GM10266 (cell line): ENCODE measurements around the gene PARD3.
"Not testable (repeated sequence)": the region's sequence is repeated elsewhere in the genome, so short reads cannot be mapped to it uniquely, and the experiment has no call there.

Experiments used
- DNase-seq: peaks from one replicate; pipeline ENCODE4 v3.0.0; 2012; ENCODE audit errors: extremely low spot score
- TF ChIP-seq, protein P1 (sequence below): IDR thresholded peaks from 2 replicates; pipeline ENCODE4 v1.5.1; 2012; ENCODE audit warnings: mild to moderate bottlenecking, low read depth; ENCODE audit not compliant: control insufficient read depth, insufficient read depth; ENCODE audit errors: missing control alignments

PARD3 gene

DNA sequence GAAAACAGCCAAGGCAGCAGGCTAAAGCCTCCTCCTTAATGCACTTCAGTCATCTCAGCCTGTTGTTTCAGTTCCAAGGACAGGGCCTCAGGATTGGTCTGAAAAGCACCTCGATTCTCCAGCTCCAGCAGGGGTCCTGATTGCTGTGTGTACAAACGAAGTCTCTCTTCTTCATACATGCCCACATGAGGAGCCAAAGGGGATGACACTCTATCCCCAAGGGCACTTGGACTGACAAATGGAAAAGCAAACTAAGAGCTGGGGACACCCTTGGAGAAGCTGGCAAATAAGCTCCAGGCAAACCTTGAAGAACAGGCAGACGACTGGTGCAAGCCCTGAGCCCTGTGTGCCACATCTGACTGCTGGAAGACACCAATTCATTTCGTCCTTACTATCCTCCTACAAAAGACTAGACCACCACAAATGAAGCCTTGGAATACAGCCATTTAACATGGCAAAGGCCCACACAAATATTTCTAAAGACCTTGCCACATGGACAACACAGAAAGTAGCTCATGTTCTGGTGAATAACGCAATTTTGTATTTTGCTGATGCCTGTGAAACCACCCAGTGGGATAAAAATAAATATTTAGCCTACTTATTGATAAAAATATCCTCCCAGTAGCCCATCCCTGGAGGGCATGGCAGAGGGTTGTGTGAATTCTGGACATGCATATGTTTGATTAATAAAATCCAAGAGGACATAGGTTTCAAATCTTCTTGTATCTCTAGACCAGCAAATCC is 61.9 kb downstream of the PARD3 start:
- TF ChIP-seq, protein P1, sequence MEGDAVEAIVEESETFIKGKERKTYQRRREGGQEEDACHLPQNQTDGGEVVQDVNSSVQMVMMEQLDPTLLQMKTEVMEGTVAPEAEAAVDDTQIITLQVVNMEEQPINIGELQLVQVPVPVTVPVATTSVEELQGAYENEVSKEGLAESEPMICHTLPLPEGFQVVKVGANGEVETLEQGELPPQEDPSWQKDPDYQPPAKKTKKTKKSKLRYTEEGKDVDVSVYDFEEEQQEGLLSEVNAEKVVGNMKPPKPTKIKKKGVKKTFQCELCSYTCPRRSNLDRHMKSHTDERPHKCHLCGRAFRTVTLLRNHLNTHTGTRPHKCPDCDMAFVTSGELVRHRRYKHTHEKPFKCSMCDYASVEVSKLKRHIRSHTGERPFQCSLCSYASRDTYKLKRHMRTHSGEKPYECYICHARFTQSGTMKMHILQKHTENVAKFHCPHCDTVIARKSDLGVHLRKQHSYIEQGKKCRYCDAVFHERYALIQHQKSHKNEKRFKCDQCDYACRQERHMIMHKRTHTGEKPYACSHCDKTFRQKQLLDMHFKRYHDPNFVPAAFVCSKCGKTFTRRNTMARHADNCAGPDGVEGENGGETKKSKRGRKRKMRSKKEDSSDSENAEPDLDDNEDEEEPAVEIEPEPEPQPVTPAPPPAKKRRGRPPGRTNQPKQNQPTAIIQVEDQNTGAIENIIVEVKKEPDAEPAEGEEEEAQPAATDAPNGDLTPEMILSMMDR, result no peak
- DNase-seq, result no peak

GRCh38 chr10:34751272-34751671 is 63.8 kb downstream of the PARD3 start:
- TF ChIP-seq, protein P1, result no peak

GRCh38 chr10:34750795-34751194 is 64.3 kb downstream of the PARD3 start:
- not testable (repeated sequence) for DNase-seq

More at GRCh38 chr10:34751272-34751671, 63.8 kb downstream of the PARD3 start:
- DNase-seq, result no peak

DNA sequence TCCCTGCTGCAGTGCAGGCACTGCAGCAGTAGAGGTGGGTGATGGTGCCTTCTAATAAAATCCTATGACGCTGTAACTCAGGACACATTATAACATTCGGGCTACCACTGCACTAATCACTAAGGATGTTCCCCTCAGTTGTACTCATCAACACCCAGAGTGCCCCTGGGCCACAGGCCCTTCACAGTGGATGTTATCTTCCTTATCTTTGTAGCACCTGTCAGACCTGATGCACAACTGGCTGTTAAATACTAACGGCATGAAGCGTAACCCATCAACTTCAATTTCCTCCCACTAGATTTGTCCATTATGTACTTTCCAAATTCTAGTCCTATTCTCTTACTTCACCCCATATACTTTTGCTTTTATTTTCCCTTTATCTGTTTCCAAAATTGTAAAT is 66.3 kb downstream of the PARD3 start:
- TF ChIP-seq, protein P1, result no peak
- no peak for DNase-seq

GRCh38 chr10:34748357-34748756 is 66.7 kb downstream of the PARD3 start:
- TF ChIP-seq, protein P1, result no peak
- DNase-seq, result no peak

DNA sequence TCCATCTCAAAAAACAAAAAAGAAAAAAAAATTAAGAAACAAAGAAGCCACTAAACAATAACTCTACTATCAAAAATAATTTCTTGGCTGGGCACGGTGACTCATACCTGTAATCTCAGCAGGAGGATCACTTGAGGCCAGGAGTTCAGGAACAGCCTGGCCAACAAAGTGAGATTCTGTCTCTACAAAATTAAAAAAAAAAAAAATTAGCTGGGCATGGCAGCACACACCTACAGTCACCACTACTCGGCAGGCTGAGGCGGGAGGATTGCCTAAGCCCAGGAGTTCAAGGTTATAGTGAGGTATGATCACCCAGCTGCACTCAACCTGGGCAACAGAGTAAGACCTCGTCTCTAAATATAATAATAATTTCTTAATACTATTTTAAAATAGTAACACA is 69.0 kb downstream of the PARD3 start:
- no peak for DNase-seq
- TF ChIP-seq, protein P1, result no peak

DNA sequence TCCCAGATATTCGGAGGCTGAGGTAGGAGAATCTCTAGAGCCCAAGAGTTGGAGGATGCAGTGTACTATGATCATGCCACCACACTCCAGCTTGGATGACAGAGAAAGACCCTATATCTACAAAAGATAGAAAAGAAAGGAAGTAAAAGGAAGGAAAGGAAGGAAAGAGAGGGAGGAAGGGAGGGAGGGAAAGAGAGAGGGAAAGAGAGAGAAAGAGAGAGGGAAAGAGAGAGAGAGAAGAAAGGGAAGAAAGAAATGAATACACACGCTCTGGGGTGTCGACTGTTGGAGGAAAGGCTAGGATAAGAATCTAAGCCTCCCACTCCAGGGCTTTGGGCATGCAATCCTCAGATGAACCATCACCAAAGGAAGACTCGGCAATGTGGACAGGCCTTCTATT is 69.9 kb downstream of the PARD3 start:
- no peak for DNase-seq
- TF ChIP-seq, protein P1, result no peak

DNA sequence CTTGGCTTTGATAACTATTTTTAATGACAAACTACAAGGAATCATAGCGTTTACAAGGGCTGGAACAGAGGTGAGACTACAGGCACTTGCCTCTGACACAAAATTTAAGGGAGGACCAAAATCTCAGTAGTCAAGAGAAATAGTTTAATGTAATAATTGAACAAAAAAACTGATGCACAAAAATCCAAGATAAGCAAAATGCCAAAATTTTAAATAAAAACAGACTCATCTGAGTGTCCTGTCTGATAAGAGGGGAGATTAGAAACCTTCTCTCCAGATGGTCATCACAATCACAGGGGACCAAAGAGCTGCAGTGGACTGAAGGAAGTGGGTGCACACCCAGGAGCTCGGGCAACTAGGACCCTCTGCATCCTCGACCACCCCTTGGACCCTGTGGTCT is 70.5 kb downstream of the PARD3 start:
- TF ChIP-seq, protein P1, result no peak
- DNase-seq, result no peak
